GM12878 (cell line): ENCODE measurements around the gene ATP5F1D. TPM values are rescaled to one million over a fixed set of nuclear protein-coding genes. Genes with fewer than 3 reads are reported as not detected.

Experiments
- ATAC-seq: fragments of 200-7000 bp; cut with Tn5 transposase; 3 replicates; pipeline ENCODE4 v1.9.1; 2020; ENCODE audit warnings: mild to moderate bottlenecking, moderate library complexity
- BruUV-seq: library from RNA; stranded (reverse); fragments of 400-500 nt; replicated peaks from 2 replicates; lab custom pipeline; 2021; lab: Mats Ljungman, UMichigan
- CTCF ChIA-PET: fragments of 300-600 bp; sonication (Branson Sonifier 250); formaldehyde crosslinking; extraction: SDS; loops from one replicate; lab custom pipeline; 2021; ENCODE audit warnings: inconsistent platforms; lab: Yijun Ruan, JAX
- POLR2A ChIA-PET: fragments of 350-600 bp; formaldehyde crosslinking; extraction: SDS; loops from one replicate; lab custom pipeline; 2021; ENCODE audit warnings: inconsistent platforms; lab: Charles Lee
- RAD21 ChIA-PET: fragments of 300-600 bp; sonication (Branson Sonifier 250); formaldehyde crosslinking; loops from one replicate; lab custom pipeline; 2023; ENCODE audit warnings: antibody characterized with exemption; ENCODE audit not compliant: unreplicated experiment; lab: Charles Lee
- SMC1A ChIA-PET: fragments of 300-600 bp; sonication (Branson Sonifier 250); formaldehyde crosslinking; loops from one replicate; lab custom pipeline; 2023; ENCODE audit not compliant: unreplicated experiment, uncharacterized antibody; lab: Charles Lee
- DNase-seq: peaks from one replicate; pipeline ENCODE4 v3.0.0-alpha.2; 2011; ENCODE audit warnings: low read depth, low spot score
- FAIRE-seq: peaks from 3 replicates; lab custom pipeline; 2011; peaks lifted over from hg19 to GRCh38; lab: Jason Lieb, UNC
- H2AFZ ChIP-seq: 2 replicates; pipeline ENCODE4 v1.6.0; 2011; ENCODE audit warnings: low read depth, low read length, control low read depth; ENCODE audit not compliant: control insufficient read depth
- H3K27ac ChIP-seq: 2 replicates; pipeline ENCODE4 v1.5.1; 2011; ENCODE audit warnings: control low read depth; ENCODE audit not compliant: control insufficient read depth, insufficient read depth
- H3K27me3 ChIP-seq, 2 experiments: replicated peaks in 1 of 2; 2 replicates each; pipeline versions ENCODE4 v1.6.0 to v1.6.1; 2011; ENCODE audit warnings: low read length in 1 of 2; ENCODE audit not compliant: control insufficient read depth in 2 of 2, insufficient read depth in 2 of 2
- H3K36me3 ChIP-seq, 2 experiments: 2 replicates each; pipeline ENCODE4 v1.5.1; 2011; ENCODE audit warnings: low read length in 1 of 2; ENCODE audit not compliant: control insufficient read depth in 2 of 2, insufficient read depth in 2 of 2
- H3K4me1 ChIP-seq: 2 replicates; pipeline ENCODE4 v1.6.1; 2011; ENCODE audit warnings: mild to moderate bottlenecking, low read length, moderate library complexity, mixed read lengths; ENCODE audit not compliant: control insufficient read depth, insufficient read depth
- H3K4me2 ChIP-seq: 2 replicates; pipeline ENCODE4 v1.6.0; 2011; ENCODE audit warnings: control low read depth; ENCODE audit not compliant: control insufficient read depth, insufficient read depth
- H3K4me3 ChIP-seq: fragments of 200-600 bp; sonication (generic); 2 replicates; pipeline ENCODE4 v1.5.1; 2016
- H3K79me2 ChIP-seq: 2 replicates; pipeline ENCODE4 v1.6.0; 2011; ENCODE audit warnings: low read length; ENCODE audit not compliant: control insufficient read depth, insufficient read depth
- H3K9ac ChIP-seq: 2 replicates; pipeline ENCODE4 v1.8.0; 2011; ENCODE audit warnings: low read length, control low read depth, mixed read lengths; ENCODE audit not compliant: control insufficient read depth, insufficient read depth
- H3K9me3 ChIP-seq: replicated peaks from 3 replicates; pipeline ENCODE4 v1.5.1; 2011; ENCODE audit warnings: mild to moderate bottlenecking, low read length; ENCODE audit not compliant: control insufficient read depth, insufficient read depth
- H4K20me1 ChIP-seq: 2 replicates; pipeline ENCODE4 v1.6.0; 2011; ENCODE audit not compliant: control insufficient read depth, insufficient read depth
- CBFB ChIP-seq: IDR thresholded peaks from 2 replicates; pipeline ENCODE4 v1.6.1; 2016; ENCODE audit warnings: antibody characterized with exemption, low read depth
- CHD1 ChIP-seq: IDR thresholded peaks from 2 replicates; pipeline ENCODE4 v1.6.1; 2012; ENCODE audit warnings: low read depth, low read length, improper control_type of control experiment
- CHD2 ChIP-seq: IDR thresholded peaks from 2 replicates; pipeline ENCODE4 v1.6.1; 2011; ENCODE audit warnings: low read depth, low read length, improper control_type of control experiment, borderline replicate concordance
- FOS ChIP-seq: IDR thresholded peaks from 3 replicates; pipeline ENCODE4 v1.6.1; 2011; ENCODE audit warnings: borderline replicate concordance; ENCODE audit not compliant: insufficient read length; ENCODE audit errors: extremely low read depth
- NKRF ChIP-seq: fragments of 450-650 bp; conservative IDR thresholded peaks from 2 replicates; pipeline ENCODE4 v1.6.1; 2017; ENCODE audit warnings: mild to moderate bottlenecking, moderate library complexity
- RAD21 ChIP-seq: IDR thresholded peaks from 2 replicates; pipeline ENCODE4 v1.6.1; 2011; ENCODE audit warnings: mild to moderate bottlenecking, low read depth, low read length, moderate library complexity; ENCODE audit not compliant: insufficient read depth
- SMAD5 ChIP-seq: IDR thresholded peaks from 2 replicates; pipeline ENCODE4 v1.6.1; 2016; ENCODE audit warnings: antibody characterized with exemption, low read depth
- SUZ12 ChIP-seq: fragments of 200-600 bp; sonication (generic); IDR thresholded peaks from one replicate; pipeline ENCODE4 v1.6.1; 2018; ENCODE audit warnings: antibody characterized with exemption, mild to moderate bottlenecking; ENCODE audit not compliant: unreplicated experiment
- YBX1 ChIP-seq: fragments of 450-650 bp; IDR thresholded peaks from 2 replicates; pipeline ENCODE4 v1.6.1; 2016; ENCODE audit warnings: antibody characterized with exemption
- WGBS: methylation state at CpG from one replicate; pipeline ENCODE4 v1.1.6; 2016; ENCODE audit warnings: low lambda C conversion rate; ENCODE audit not compliant: insufficient replicate concordance, insufficient coverage; ENCODE audit errors: missing lambda C conversion rate; 5-methylcytosine and 5-hydroxymethylcytosine counted together
- in situ Hi-C: fragments of 300-500 bp; cut with MboI; formaldehyde crosslinking; loops from 9 replicates; pipeline ENCODE4 v1.14.3; 2018; ENCODE audit warnings: mixed read lengths
- intact Hi-C: fragments of 100-400 bp; cut with micrococcal nuclease; formaldehyde crosslinking; loops from one replicate; pipeline ENCODE4 v1.14.2; 2022; ENCODE audit not compliant: unreplicated experiment
- polyA plus RNA-seq, 11 experiments: library from polyadenylated mRNA; depleted of rRNA in 4 of 11; unstranded in 6 of 11; stranded (reverse) in 5 of 11; fragments of >200 nt; fragmentation: Nextera tagmentation in 4 of 11; fragmentation: Illumina TruSeq in 1 of 11; extraction: Ambion mirVana in 4 of 11; extraction: Trizol in 1 of 11; gene quantifications; 1 replicate in 1 of 11; 2 replicates in 10 of 11; pipeline versions ENCODE4 v1.2.1 to v1.2.3, GENCODE V29; 2011 to 2016; ENCODE audit warnings: inconsistent platforms in 2 of 11, missing spikeins in 2 of 11, low read depth in 1 of 11
- total RNA-seq, 4 experiments: library from RNA; depleted of rRNA in 3 of 4; stranded (reverse); fragments of >200 nt in 3 of 4; fragmentation: Illumina TruSeq in 1 of 4; extraction: Trizol in 1 of 4; gene quantifications; 2 replicates each; pipeline versions ENCODE4 v1.2.1 to v1.2.3, GENCODE V29; 2013 to 2021
- TF ChIP-seq, protein P1 (sequence below): fragments of 450-650 bp; IDR thresholded peaks from 2 replicates; pipeline ENCODE4 v1.6.1; 2017; ENCODE audit warnings: mild to moderate bottlenecking, moderate library complexity
- TF ChIP-seq, protein P2 (sequence below): fragments of 450-650 bp; IDR thresholded peaks from 2 replicates; pipeline ENCODE4 v1.6.1; 2017; ENCODE audit warnings: mild to moderate bottlenecking, moderate library complexity

Gene ATP5F1D
- total and polyA plus RNA-seq, 10 of the 15 experiments (the other 5 are each of a cell fraction or from before 2014, with no cell fraction given), result 7.2 to 357 (median 49.5) TPM

GRCh38 chr19:1235625-1236538 lies 5.7 kb upstream of the ATP5F1D start (continued):
- TF ChIP-seq, protein P1, sequence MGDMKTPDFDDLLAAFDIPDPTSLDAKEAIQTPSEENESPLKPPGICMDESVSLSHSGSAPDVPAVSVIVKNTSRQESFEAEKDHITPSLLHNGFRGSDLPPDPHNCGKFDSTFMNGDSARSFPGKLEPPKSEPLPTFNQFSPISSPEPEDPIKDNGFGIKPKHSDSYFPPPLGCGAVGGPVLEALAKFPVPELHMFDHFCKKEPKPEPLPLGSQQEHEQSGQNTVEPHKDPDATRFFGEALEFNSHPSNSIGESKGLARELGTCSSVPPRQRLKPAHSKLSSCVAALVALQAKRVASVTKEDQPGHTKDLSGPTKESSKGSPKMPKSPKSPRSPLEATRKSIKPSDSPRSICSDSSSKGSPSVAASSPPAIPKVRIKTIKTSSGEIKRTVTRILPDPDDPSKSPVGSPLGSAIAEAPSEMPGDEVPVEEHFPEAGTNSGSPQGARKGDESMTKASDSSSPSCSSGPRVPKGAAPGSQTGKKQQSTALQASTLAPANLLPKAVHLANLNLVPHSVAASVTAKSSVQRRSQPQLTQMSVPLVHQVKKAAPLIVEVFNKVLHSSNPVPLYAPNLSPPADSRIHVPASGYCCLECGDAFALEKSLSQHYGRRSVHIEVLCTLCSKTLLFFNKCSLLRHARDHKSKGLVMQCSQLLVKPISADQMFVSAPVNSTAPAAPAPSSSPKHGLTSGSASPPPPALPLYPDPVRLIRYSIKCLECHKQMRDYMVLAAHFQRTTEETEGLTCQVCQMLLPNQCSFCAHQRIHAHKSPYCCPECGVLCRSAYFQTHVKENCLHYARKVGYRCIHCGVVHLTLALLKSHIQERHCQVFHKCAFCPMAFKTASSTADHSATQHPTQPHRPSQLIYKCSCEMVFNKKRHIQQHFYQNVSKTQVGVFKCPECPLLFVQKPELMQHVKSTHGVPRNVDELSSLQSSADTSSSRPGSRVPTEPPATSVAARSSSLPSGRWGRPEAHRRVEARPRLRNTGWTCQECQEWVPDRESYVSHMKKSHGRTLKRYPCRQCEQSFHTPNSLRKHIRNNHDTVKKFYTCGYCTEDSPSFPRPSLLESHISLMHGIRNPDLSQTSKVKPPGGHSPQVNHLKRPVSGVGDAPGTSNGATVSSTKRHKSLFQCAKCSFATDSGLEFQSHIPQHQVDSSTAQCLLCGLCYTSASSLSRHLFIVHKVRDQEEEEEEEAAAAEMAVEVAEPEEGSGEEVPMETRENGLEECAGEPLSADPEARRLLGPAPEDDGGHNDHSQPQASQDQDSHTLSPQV, result no peak
- no peak for TF ChIP-seq RAD21
- no peak for TF ChIP-seq YBX1
- no peak for TF ChIP-seq CHD1
- no peak for TF ChIP-seq SMAD5
- TF ChIP-seq SUZ12, result no peak

DNA sequence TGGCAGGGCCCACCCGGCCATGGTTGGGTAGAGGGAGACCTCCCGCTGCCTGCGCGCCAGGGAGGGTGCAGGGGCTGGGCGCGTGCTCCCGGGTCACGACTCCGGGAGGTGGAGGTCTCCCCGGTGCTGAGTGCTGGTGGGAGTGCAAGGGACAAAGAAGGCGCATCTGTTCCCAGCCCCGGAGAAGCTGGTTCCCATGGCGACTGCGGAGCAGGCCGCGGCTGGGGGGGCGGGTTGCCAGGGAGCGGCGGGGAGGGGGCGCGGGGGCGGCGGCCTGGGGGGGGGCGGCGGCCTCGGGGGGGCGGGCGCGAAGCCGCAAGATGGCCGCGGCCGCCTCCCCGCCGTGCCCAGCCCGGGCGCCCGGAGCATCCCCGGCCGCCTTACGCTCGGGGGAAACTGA lies 5.0 kb upstream of the ATP5F1D start:
- intact Hi-C loops, result no loop called here
- no peak for FAIRE-seq
- TF ChIP-seq FOS (no peak), CHD2 (no peak), CBFB (no peak), NKRF (no peak)
- TF ChIP-seq, protein P2, sequence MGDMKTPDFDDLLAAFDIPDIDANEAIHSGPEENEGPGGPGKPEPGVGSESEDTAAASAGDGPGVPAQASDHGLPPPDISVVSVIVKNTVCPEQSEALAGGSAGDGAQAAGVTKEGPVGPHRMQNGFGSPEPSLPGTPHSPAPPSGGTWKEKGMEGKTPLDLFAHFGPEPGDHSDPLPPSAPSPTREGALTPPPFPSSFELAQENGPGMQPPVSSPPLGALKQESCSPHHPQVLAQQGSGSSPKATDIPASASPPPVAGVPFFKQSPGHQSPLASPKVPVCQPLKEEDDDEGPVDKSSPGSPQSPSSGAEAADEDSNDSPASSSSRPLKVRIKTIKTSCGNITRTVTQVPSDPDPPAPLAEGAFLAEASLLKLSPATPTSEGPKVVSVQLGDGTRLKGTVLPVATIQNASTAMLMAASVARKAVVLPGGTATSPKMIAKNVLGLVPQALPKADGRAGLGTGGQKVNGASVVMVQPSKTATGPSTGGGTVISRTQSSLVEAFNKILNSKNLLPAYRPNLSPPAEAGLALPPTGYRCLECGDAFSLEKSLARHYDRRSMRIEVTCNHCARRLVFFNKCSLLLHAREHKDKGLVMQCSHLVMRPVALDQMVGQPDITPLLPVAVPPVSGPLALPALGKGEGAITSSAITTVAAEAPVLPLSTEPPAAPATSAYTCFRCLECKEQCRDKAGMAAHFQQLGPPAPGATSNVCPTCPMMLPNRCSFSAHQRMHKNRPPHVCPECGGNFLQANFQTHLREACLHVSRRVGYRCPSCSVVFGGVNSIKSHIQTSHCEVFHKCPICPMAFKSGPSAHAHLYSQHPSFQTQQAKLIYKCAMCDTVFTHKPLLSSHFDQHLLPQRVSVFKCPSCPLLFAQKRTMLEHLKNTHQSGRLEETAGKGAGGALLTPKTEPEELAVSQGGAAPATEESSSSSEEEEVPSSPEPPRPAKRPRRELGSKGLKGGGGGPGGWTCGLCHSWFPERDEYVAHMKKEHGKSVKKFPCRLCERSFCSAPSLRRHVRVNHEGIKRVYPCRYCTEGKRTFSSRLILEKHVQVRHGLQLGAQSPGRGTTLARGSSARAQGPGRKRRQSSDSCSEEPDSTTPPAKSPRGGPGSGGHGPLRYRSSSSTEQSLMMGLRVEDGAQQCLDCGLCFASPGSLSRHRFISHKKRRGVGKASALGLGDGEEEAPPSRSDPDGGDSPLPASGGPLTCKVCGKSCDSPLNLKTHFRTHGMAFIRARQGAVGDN, result no peak

More for the DNA sequence above, 5.0 kb upstream of the ATP5F1D start:
- no peaks in the 10 kb centered on the region for H3K36me3 ChIP-seq
- peaks cover 0 to 10% of the 10 kb centered on the region in 2 experiments; a peak in 3 of 4 replicates for H3K27me3 ChIP-seq
- no peaks in the 10 kb centered on the region for H3K79me2 ChIP-seq
- ATAC-seq, result no peak
- no peak overlapping the region for H2AFZ ChIP-seq
- H3K27ac ChIP-seq, result no peak overlapping the region
- RAD21 ChIA-PET, result interaction anchor here (0.6 kb wide), 1 partner anchor 123 kb away, joined by 3 read pairs; no protein-coding TSS in a partner anchor
- SMC1A ChIA-PET, result no interaction called here
- no peak overlapping the region for H3K9ac ChIP-seq
- no peaks in the 10 kb centered on the region; the same call in 2 of the 3 replicates for H3K9me3 ChIP-seq
- in situ Hi-C loops, result no loop called here
- no TSS peak for BruUV-seq
- CTCF ChIA-PET, result no interaction called here
- H3K4me2 ChIP-seq, result 0 out of 2 replicates have a peak overlapping the region, but pooled peaks have one; percentile 15
- peaks cover 8% of the 10 kb centered on the region; the same call in 1 of the 2 replicates for H3K4me1 ChIP-seq
- no peak overlapping the region for H3K4me3 ChIP-seq
- DNase-seq, result no peak
- WGBS, result 5% methylated on average over 12 of the region's 42 CpGs
- POLR2A ChIA-PET, result interaction anchor here (0.6 kb wide), 1 partner anchor 150 kb away, joined by 3 read pairs; no protein-coding TSS in a partner anchor
- no peaks in the 10 kb centered on the region for H4K20me1 ChIP-seq
